GM12891 (cell line): ENCODE measurements around the gene KCNJ9.

ENCODE experiments used
- PAX5 ChIP-seq: IDR thresholded peaks from 2 replicates; pipeline ENCODE4 v1.6.1; 2011; ENCODE audit warnings: low read length, moderate library complexity, mild to moderate bottlenecking; ENCODE audit not compliant: insufficient read depth, severe bottlenecking
- POLR2A ChIP-seq: IDR thresholded peaks from 2 replicates; pipeline ENCODE4 v1.6.1; 2011; ENCODE audit warnings: low read depth, low read length, control low read depth
- POLR2AphosphoS5 ChIP-seq: IDR thresholded peaks from 2 replicates; pipeline ENCODE4 v1.6.1; 2011; ENCODE audit warnings: low read depth, low read length, control low read depth
- POU2F2 ChIP-seq: IDR thresholded peaks from 2 replicates; pipeline ENCODE4 v1.6.1; 2011; ENCODE audit warnings: low read depth, mild to moderate bottlenecking, control low read depth, low read length, moderate library complexity
- SPI1 ChIP-seq: IDR thresholded peaks from 2 replicates; pipeline ENCODE4 v1.6.1; 2011; ENCODE audit warnings: low read depth, low read length, control low read depth
- TAF1 ChIP-seq: IDR thresholded peaks from 2 replicates; pipeline ENCODE4 v1.6.1; 2011; ENCODE audit warnings: low read depth, low read length, control low read depth

GRCh38 chr1:160081261-160081936 is at the start of gene KCNJ9:
- no peak for TF ChIP-seq POU2F2
- TF ChIP-seq POLR2AphosphoS5 = no peak
- no peak for TF ChIP-seq POLR2A
- no peak for TF ChIP-seq TAF1
- no peak for TF ChIP-seq PAX5
- no peak for TF ChIP-seq SPI1
